WTC11 (cell line): ENCODE measurements around the gene LRRC61.

Experiments used
- CTCF ChIP-seq: fragments of 200-600 bp; IDR thresholded peaks from 2 replicates; pipeline ENCODE4 v1.8.0; 2022; ENCODE audit warnings: antibody characterized with exemption
- HMGXB4 ChIP-seq: sonication (generic); formaldehyde crosslinking; IDR thresholded peaks from 2 replicates; pipeline ENCODE4 v1.8.1; 2023; ENCODE audit warnings: mild to moderate bottlenecking, moderate library complexity, missing genetic modification reagents
- MAX ChIP-seq: sonication (generic); formaldehyde crosslinking; IDR thresholded peaks from 2 replicates; pipeline ENCODE4 v1.8.0; 2022; ENCODE audit warnings: mild to moderate bottlenecking, missing genetic modification reagents
- NR2C2 ChIP-seq: sonication (generic); formaldehyde crosslinking; IDR thresholded peaks from 2 replicates; pipeline ENCODE4 v1.8.0; 2022; ENCODE audit warnings: mild to moderate bottlenecking, missing genetic modification reagents
- SMAD3 ChIP-seq: sonication (generic); formaldehyde crosslinking; IDR thresholded peaks from 2 replicates; pipeline ENCODE4 v1.8.0; 2022; ENCODE audit warnings: missing genetic modification reagents, mild to moderate bottlenecking, borderline replicate concordance
- ZBTB21 ChIP-seq: sonication (generic); formaldehyde crosslinking; IDR thresholded peaks from 2 replicates; pipeline ENCODE4 v1.8.1; 2023; ENCODE audit warnings: mild to moderate bottlenecking, missing genetic modification reagents, borderline replicate concordance
- ZNF317 ChIP-seq: sonication (generic); formaldehyde crosslinking; IDR thresholded peaks from 2 replicates; pipeline ENCODE4 v1.8.1; 2023; ENCODE audit warnings: low read depth, mild to moderate bottlenecking, moderate library complexity, missing genetic modification reagents, borderline replicate concordance

GRCh38 chr7:150385302-150385723, 62.2 kb downstream of the LRRC61 start:
- TF ChIP-seq HMGXB4: no peak
- no peak for TF ChIP-seq ZBTB21 (CRISPR knock-in tag)
- no peak for TF ChIP-seq CTCF
- TF ChIP-seq MAX (CRISPR knock-in tag): no peak
- TF ChIP-seq ZNF317 (CRISPR knock-in tag): no peak
- no peak for TF ChIP-seq NR2C2 (CRISPR knock-in tag)
- TF ChIP-seq SMAD3 (CRISPR knock-in tag): no peak
